Bronchial epithelial cell (primary cell): ENCODE results near the gene SYCP3. TPM values are rescaled to one million over a fixed set of nuclear protein-coding genes. Genes with fewer than 3 reads are reported as not detected.

Experiments
- DNase-seq: peaks from one replicate; pipeline ENCODE4 v3.0.0-alpha.2; 2010; ENCODE audit warnings: low read depth
- FAIRE-seq: peaks from 2 replicates; lab custom pipeline; 2011; peaks lifted over from hg19 to GRCh38; lab: Jason Lieb, UNC
- H3K27me3 ChIP-seq: 2 replicates; pipeline ENCODE4 v1.5.1; 2011; ENCODE audit warnings: low read length; ENCODE audit not compliant: control insufficient read depth, insufficient read depth
- H3K36me3 ChIP-seq: 2 replicates; pipeline ENCODE4 v1.5.1; 2011; ENCODE audit warnings: low read length; ENCODE audit not compliant: control insufficient read depth, insufficient read depth
- H3K4me3 ChIP-seq: 2 replicates; pipeline ENCODE4 v1.5.1; 2011; ENCODE audit warnings: mild to moderate bottlenecking, low read depth, low read length, control low read depth
- CTCF ChIP-seq: IDR thresholded peaks from 2 replicates; pipeline ENCODE4 v1.5.1; 2011; ENCODE audit warnings: mild to moderate bottlenecking, moderate library complexity, low read length, control low read depth, inconsistent platforms; ENCODE audit not compliant: insufficient read depth, severe bottlenecking
- total RNA-seq: library from RNA; depleted of rRNA; stranded (reverse); fragments of >200 nt; gene quantifications from 2 replicates; pipeline ENCODE4 v1.2.1, GENCODE V29; 2014

The SYCP3 gene
- total RNA-seq, 1 donor from 2014 or later = under 0.01 TPM

- Histone ChIP-seq H3K27me3 (no peaks in the 10 kb centered on the region), H3K36me3 (no peaks in the 10 kb centered on the region), H3K4me3 (no peak overlapping the region)
- DNase-seq (no peak), FAIRE-seq (no peak)
- no peak for TF ChIP-seq CTCF
These were observed 26.1 kb downstream of the SYCP3 start for GRCh38 chr12:101713059-101713682.

- no peak for TF ChIP-seq CTCF
- no peak overlapping the region for H3K4me3 ChIP-seq
- no peak for DNase-seq
- H3K36me3 ChIP-seq = no peaks in the 10 kb centered on the region
- FAIRE-seq = no peak
- no peaks in the 10 kb centered on the region for H3K27me3 ChIP-seq
These were observed 29.0 kb downstream of the SYCP3 start for GRCh38 chr12:101710288-101710687.

GRCh38 chr12:101707131-101707782, 32.0 kb downstream of the SYCP3 start:
- FAIRE-seq (no peak), DNase-seq (no peak)
- no peak overlapping the region for H3K4me3 ChIP-seq
- no peaks in the 10 kb centered on the region for H3K36me3 ChIP-seq
- no peaks in the 10 kb centered on the region for H3K27me3 ChIP-seq
- TF ChIP-seq CTCF = no peak

- DNase-seq (no peak), FAIRE-seq (no peak)
- H3K27me3 ChIP-seq = no peaks in the 10 kb centered on the region
- no peak for TF ChIP-seq CTCF
- H3K4me3 ChIP-seq = no peak overlapping the region
- H3K36me3 ChIP-seq = no peaks in the 10 kb centered on the region
These were observed 32.9 kb downstream of the SYCP3 start for GRCh38 chr12:101706403-101706802.

- no peaks in the 10 kb centered on the region for H3K27me3 ChIP-seq
- TF ChIP-seq CTCF = no peak
- no peak for DNase-seq
- H3K4me3 ChIP-seq = no peak overlapping the region
- no peaks in the 10 kb centered on the region for H3K36me3 ChIP-seq
- no peak for FAIRE-seq
These were observed 35.8 kb downstream of the SYCP3 start for GRCh38 chr12:101703487-101703886.

GRCh38 chr12:101700299-101700820, 38.9 kb downstream of the SYCP3 start:
- H3K27me3 ChIP-seq = no peaks in the 10 kb centered on the region
- FAIRE-seq (no peak), DNase-seq (no peak)
- no peak for TF ChIP-seq CTCF
- no peak overlapping the region for H3K4me3 ChIP-seq
- no peaks in the 10 kb centered on the region for H3K36me3 ChIP-seq
